SK-N-SH (cell line): ENCODE measurements around the gene STT3B. TPM values are rescaled to one million over a fixed set of nuclear protein-coding genes. Genes with fewer than 3 reads are reported as not detected.

Experiments used
- CTCF ChIA-PET: fragments of 300-600, 350-600 bp; formaldehyde crosslinking; extraction: SDS; loops from one replicate; lab custom pipeline; 2021; lab: Yijun Ruan, JAX
- POLR2A ChIA-PET: fragments of 350-600 bp; sonication (Branson Sonifier 250); formaldehyde crosslinking; extraction: SDS; loops from one replicate; lab custom pipeline; 2020; ENCODE audit warnings: antibody characterized with exemption, inconsistent platforms; lab: Yijun Ruan, JAX
- DNase-seq: peaks from one replicate; pipeline ENCODE4 v3.0.0; 2012
- H2AFZ ChIP-seq: fragments of 200-600 bp; sonication (generic); 2 replicates; pipeline ENCODE4 v1.8.1; 2016; ENCODE audit warnings: antibody characterized with exemption, mild to moderate bottlenecking, low read depth
- H3F3A ChIP-seq: fragments of 200-600 bp; sonication (generic); replicated peaks from 2 replicates; pipeline ENCODE3; 2016; ENCODE audit warnings: antibody characterized with exemption, mild to moderate bottlenecking; ENCODE audit not compliant: insufficient read depth
- H3K27ac ChIP-seq, 2 experiments: fragments of 200-500 bp in 1 of 2; fragments of 200-600 bp in 1 of 2; sonication (Bioruptor generic) in 1 of 2; sonication (generic), shearing (Covaris generic) in 1 of 2; 2 replicates each; pipeline versions ENCODE4 v1.5.1 to v1.6.1; 2014 to 2016; ENCODE audit warnings: low read depth in 2 of 2, inconsistent platforms in 1 of 2, low read length in 1 of 2, mild to moderate bottlenecking in 1 of 2, mixed read lengths in 1 of 2
- H3K27me3 ChIP-seq: fragments of 200-600 bp; sonication (generic), shearing (Covaris generic); 2 replicates; pipeline ENCODE4 v1.6.1; 2016; ENCODE audit warnings: mixed run types; ENCODE audit not compliant: insufficient read depth
- H3K36me3 ChIP-seq, 2 experiments: fragments of 200-500 bp in 1 of 2; fragments of 200-600 bp in 1 of 2; sonication (Bioruptor generic) in 1 of 2; sonication (generic) in 1 of 2; replicated peaks in 1 of 2; 2 replicates each; pipeline versions ENCODE3 to v1.5.1; 2014 to 2016; ENCODE audit warnings: low read length in 1 of 2, mild to moderate bottlenecking in 1 of 2; ENCODE audit not compliant: insufficient read depth in 2 of 2, control insufficient read depth in 1 of 2
- H3K4me1 ChIP-seq, 2 experiments: fragments of 200-500 bp in 1 of 2; fragments of 200-600 bp in 1 of 2; sonication (Bioruptor generic) in 1 of 2; sonication (generic), shearing (Covaris generic) in 1 of 2; 2 replicates each; pipeline versions ENCODE4 v1.5.1 to v1.6.1; 2014 to 2016; ENCODE audit warnings: low read depth in 1 of 2, low read length in 1 of 2, mixed run types in 1 of 2; ENCODE audit not compliant: insufficient read depth in 2 of 2, control insufficient read depth in 1 of 2
- H3K4me2 ChIP-seq: fragments of 200-600 bp; sonication (generic), shearing (Covaris generic); 2 replicates; pipeline ENCODE4 v1.6.1; 2017; ENCODE audit warnings: mixed run types
- H3K4me3 ChIP-seq, 2 experiments: fragments of 200-500 bp in 1 of 2; fragments of 200-600 bp in 1 of 2; sonication (Bioruptor generic) in 1 of 2; sonication (generic), shearing (Covaris generic) in 1 of 2; 2 replicates each; pipeline versions ENCODE4 v1.5.1 to v1.8.1; 2014 to 2016; ENCODE audit warnings: low read depth in 2 of 2, inconsistent platforms in 1 of 2, low read length in 1 of 2, mild to moderate bottlenecking in 1 of 2, mixed read lengths in 1 of 2, moderate library complexity in 1 of 2
- H3K79me2 ChIP-seq: fragments of 200-600 bp; sonication (generic); 2 replicates; pipeline ENCODE4 v1.8.1; 2017; ENCODE audit warnings: mild to moderate bottlenecking; ENCODE audit not compliant: insufficient read depth
- H3K9ac ChIP-seq: fragments of 200-600 bp; sonication (generic); 2 replicates; pipeline ENCODE4 v1.6.1; 2017; ENCODE audit warnings: mixed run types
- H3K9me2 ChIP-seq: fragments of 200-600 bp; sonication (generic); 2 replicates; pipeline ENCODE4 v1.6.1; 2017; ENCODE audit warnings: mixed run types
- H3K9me3 ChIP-seq: fragments of 200-600 bp; sonication (generic); 2 replicates; pipeline ENCODE4 v1.6.1; 2017; ENCODE audit warnings: mixed run types, mild to moderate bottlenecking, moderate library complexity
- H4K20me1 ChIP-seq: fragments of 200-600 bp; sonication (generic); 2 replicates; pipeline ENCODE4 v1.6.1; 2017; ENCODE audit warnings: mild to moderate bottlenecking, mixed run types; ENCODE audit not compliant: insufficient read depth
- ELF1 ChIP-seq: IDR thresholded peaks from 2 replicates; pipeline ENCODE4 v1.4.0; 2012
- FOSL2 ChIP-seq: IDR thresholded peaks from 2 replicates; pipeline ENCODE4 v1.4.0; 2012; ENCODE audit warnings: low read depth, mild to moderate bottlenecking, moderate library complexity, borderline replicate concordance
- GABPA ChIP-seq: IDR thresholded peaks from 2 replicates; pipeline ENCODE4 v1.4.0; 2012; ENCODE audit warnings: low read depth, mild to moderate bottlenecking
- MXI1 ChIP-seq: IDR thresholded peaks from 2 replicates; pipeline ENCODE4 v1.6.1; 2012; ENCODE audit warnings: mild to moderate bottlenecking, low read depth, low read length, improper control_type of control experiment
- NFIC ChIP-seq: IDR thresholded peaks from 2 replicates; pipeline ENCODE4 v1.4.0; 2012; ENCODE audit warnings: borderline replicate concordance
- RAD21 ChIP-seq: IDR thresholded peaks from 2 replicates; pipeline ENCODE4 v1.6.1; 2012; ENCODE audit warnings: mild to moderate bottlenecking, low read length
- RCOR1 ChIP-seq: fragments of 150-350 bp; IDR thresholded peaks from 2 replicates; pipeline ENCODE4 v1.6.1; 2017; ENCODE audit warnings: antibody characterized with exemption, low read length
- RXRA ChIP-seq: IDR thresholded peaks from 2 replicates; pipeline ENCODE4 v1.4.0; 2012; ENCODE audit warnings: low read depth, mild to moderate bottlenecking, borderline replicate concordance
- SIN3A ChIP-seq: IDR thresholded peaks from 2 replicates; pipeline ENCODE4 v1.6.1; 2012; ENCODE audit warnings: low read depth, mild to moderate bottlenecking, low read length, moderate library complexity, borderline replicate concordance
- TEAD4 ChIP-seq: IDR thresholded peaks from 2 replicates; pipeline ENCODE4 v1.4.0; 2012; ENCODE audit warnings: mild to moderate bottlenecking, borderline replicate concordance; ENCODE audit not compliant: insufficient read depth
- WGBS: methylation state at CpG from one replicate; pipeline ENCODE4 v1.1.6; 2017; ENCODE audit warnings: low lambda C conversion rate; 5-methylcytosine and 5-hydroxymethylcytosine counted together
- polyA plus RNA-seq, 3 experiments: library from polyadenylated mRNA; depleted of rRNA; stranded (reverse); fragments of >200 nt; gene quantifications; 2 replicates each; pipeline ENCODE4 v1.2.3, GENCODE V29; 2012
- TF ChIP-seq, protein P1 (sequence below): IDR thresholded peaks from 2 replicates; pipeline ENCODE4; 2012
- TF ChIP-seq, protein P2 (sequence below): fragments of 150-350 bp; IDR thresholded peaks from 2 replicates; pipeline ENCODE4 v1.6.1; 2016; ENCODE audit warnings: mild to moderate bottlenecking, low read depth, low read length
- TF ChIP-seq, protein P3 (sequence below): IDR thresholded peaks from 2 replicates; pipeline ENCODE4 v1.4.0; 2012; ENCODE audit warnings: low read depth
- TF ChIP-seq, protein P4 (sequence below): fragments of 200-600 bp; sonication (generic); IDR thresholded peaks from 2 replicates; pipeline ENCODE4 v1.6.1; 2017; ENCODE audit warnings: antibody characterized with exemption, mild to moderate bottlenecking, moderate library complexity

Gene STT3B
- polyA plus RNA-seq, 1 of the 3 experiments (the other 2 are of a cell fraction), result 27.9 TPM

DNA sequence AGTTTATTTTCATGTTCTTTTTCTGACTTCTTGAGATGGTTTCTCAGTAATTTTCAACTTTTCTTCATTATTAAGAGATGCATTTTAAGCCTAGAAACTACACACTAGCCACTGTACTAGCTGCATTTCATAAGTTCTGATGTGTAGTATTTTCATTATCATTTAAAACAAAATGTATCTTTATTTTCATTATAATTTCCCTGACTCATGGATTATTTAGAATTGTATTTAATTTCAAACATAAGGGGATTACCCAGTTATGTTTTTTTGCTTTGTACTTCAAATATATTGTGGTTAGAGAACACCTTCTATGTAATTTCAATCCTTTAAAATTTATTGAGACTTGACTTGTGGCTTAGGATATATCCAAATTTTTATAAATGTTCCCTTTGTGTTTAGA lies 44.5 kb downstream of the STT3B start:
- no peaks in the 10 kb centered on the region; a peak in 2 of 4 replicates for H3K4me1 ChIP-seq
- peaks cover 37% of the 10 kb centered on the region for H4K20me1 ChIP-seq
- no peak overlapping the region for H3K4me3 ChIP-seq
- H3F3A ChIP-seq, result peaks cover 7% of the 10 kb centered on the region
- peaks cover 20 to 24% of the 10 kb centered on the region in 2 experiments for H3K36me3 ChIP-seq
- TF ChIP-seq MXI1, result no peak
- no peak for TF ChIP-seq GABPA
- TF ChIP-seq ELF1, result no peak
- TF ChIP-seq, protein P1, sequence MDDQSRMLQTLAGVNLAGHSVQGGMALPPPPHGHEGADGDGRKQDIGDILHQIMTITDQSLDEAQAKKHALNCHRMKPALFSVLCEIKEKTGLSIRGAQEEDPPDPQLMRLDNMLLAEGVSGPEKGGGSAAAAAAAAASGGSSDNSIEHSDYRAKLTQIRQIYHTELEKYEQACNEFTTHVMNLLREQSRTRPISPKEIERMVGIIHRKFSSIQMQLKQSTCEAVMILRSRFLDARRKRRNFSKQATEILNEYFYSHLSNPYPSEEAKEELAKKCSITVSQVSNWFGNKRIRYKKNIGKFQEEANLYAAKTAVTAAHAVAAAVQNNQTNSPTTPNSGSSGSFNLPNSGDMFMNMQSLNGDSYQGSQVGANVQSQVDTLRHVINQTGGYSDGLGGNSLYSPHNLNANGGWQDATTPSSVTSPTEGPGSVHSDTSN, result no peak
- TF ChIP-seq RCOR1, result no peak
- CTCF ChIA-PET, result no interaction called here
- H3K9me3 ChIP-seq, result no peaks in the 10 kb centered on the region
- peaks cover 94% of the 10 kb centered on the region for H3K79me2 ChIP-seq
- H3K27me3 ChIP-seq, result no peaks in the 10 kb centered on the region
- POLR2A ChIA-PET, result no interaction called here
- no peak overlapping the region for H3K27ac ChIP-seq
- no peak for DNase-seq
- no peak overlapping the region for H2AFZ ChIP-seq
- no peak overlapping the region for H3K4me2 ChIP-seq
- H3K9me2 ChIP-seq, result no peaks in the 10 kb centered on the region
- H3K9ac ChIP-seq, result no peak overlapping the region

DNA sequence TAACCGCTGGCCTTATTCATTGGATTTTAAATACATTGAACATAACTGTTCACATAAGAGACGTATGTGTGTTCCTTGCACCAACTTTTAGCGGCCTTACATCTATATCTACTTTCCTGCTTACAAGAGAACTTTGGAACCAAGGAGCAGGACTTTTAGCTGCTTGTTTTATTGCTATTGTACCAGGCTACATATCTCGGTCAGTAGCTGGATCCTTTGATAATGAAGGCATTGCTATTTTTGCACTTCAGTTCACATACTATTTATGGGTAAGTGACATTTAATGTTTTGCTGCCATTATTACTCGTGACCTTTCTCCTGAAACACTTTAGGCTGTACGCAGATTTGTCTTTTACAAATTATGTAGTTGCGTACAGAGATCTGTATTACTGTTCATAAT lies 47.1 kb downstream of the STT3B start:
- H3K4me3 ChIP-seq, result no peak overlapping the region
- H3K9me3 ChIP-seq, result no peaks in the 10 kb centered on the region
- POLR2A ChIA-PET, result interaction anchor here (1.9 kb wide), 1 partner anchor 47 kb away, joined by 5 read pairs; the partner anchor contains the start of gene STT3B
- 93% methylated on average over 7 of the region's 7 CpGs for WGBS
- peaks cover 12% of the 10 kb centered on the region for H4K20me1 ChIP-seq
- H3K4me2 ChIP-seq, result no peak overlapping the region
- H3K4me1 ChIP-seq, result no peaks in the 10 kb centered on the region; a peak in 1 of 4 replicates
- H3K79me2 ChIP-seq, result peaks cover 92% of the 10 kb centered on the region
- CTCF ChIA-PET, result interaction anchor here (1.1 to 1.9 kb wide), 2 partner anchors 8 to 17 kb away, joined by 3 to 5 read pairs; no protein-coding TSS in a partner anchor
- no peaks in the 10 kb centered on the region for H3K9me2 ChIP-seq
- H3K36me3 ChIP-seq, result peaks cover 20 to 47% of the 10 kb centered on the region in 2 experiments
- no peak overlapping the region for H2AFZ ChIP-seq
- H3K9ac ChIP-seq, result no peak overlapping the region
- DNase-seq, result no peak
- TF ChIP-seq, protein P2, sequence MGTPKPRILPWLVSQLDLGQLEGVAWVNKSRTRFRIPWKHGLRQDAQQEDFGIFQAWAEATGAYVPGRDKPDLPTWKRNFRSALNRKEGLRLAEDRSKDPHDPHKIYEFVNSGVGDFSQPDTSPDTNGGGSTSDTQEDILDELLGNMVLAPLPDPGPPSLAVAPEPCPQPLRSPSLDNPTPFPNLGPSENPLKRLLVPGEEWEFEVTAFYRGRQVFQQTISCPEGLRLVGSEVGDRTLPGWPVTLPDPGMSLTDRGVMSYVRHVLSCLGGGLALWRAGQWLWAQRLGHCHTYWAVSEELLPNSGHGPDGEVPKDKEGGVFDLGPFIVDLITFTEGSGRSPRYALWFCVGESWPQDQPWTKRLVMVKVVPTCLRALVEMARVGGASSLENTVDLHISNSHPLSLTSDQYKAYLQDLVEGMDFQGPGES, result no peak
- TF ChIP-seq RXRA, result no peak
- TF ChIP-seq, protein P3, sequence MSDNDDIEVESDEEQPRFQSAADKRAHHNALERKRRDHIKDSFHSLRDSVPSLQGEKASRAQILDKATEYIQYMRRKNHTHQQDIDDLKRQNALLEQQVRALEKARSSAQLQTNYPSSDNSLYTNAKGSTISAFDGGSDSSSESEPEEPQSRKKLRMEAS, result no peak
- no peak for TF ChIP-seq FOSL2
- TF ChIP-seq SIN3A, result no peak
- TF ChIP-seq, protein P4, sequence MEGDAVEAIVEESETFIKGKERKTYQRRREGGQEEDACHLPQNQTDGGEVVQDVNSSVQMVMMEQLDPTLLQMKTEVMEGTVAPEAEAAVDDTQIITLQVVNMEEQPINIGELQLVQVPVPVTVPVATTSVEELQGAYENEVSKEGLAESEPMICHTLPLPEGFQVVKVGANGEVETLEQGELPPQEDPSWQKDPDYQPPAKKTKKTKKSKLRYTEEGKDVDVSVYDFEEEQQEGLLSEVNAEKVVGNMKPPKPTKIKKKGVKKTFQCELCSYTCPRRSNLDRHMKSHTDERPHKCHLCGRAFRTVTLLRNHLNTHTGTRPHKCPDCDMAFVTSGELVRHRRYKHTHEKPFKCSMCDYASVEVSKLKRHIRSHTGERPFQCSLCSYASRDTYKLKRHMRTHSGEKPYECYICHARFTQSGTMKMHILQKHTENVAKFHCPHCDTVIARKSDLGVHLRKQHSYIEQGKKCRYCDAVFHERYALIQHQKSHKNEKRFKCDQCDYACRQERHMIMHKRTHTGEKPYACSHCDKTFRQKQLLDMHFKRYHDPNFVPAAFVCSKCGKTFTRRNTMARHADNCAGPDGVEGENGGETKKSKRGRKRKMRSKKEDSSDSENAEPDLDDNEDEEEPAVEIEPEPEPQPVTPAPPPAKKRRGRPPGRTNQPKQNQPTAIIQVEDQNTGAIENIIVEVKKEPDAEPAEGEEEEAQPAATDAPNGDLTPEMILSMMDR, result no peak
- no peak for TF ChIP-seq NFIC
- TF ChIP-seq TEAD4, result no peak
- TF ChIP-seq RCOR1, result no peak
- TF ChIP-seq, protein P1, result no peak
- no peak for TF ChIP-seq RAD21
- H3F3A ChIP-seq, result peaks cover 8% of the 10 kb centered on the region
- no peak overlapping the region for H3K27ac ChIP-seq
- H3K27me3 ChIP-seq, result no peaks in the 10 kb centered on the region
